Caco-2 (cell line): ENCODE results near the gene EMILIN2. TPM values are rescaled to one million over a fixed set of nuclear protein-coding genes. Genes with fewer than 3 reads are reported as not detected.

ENCODE experiments used
- BruUV-seq: library from RNA; stranded (reverse); fragments of 400-500 nt; replicated peaks from 2 replicates; lab custom pipeline; 2021; lab: Mats Ljungman, UMichigan
- CTCF ChIA-PET: fragments of 300-600 bp; sonication (Branson Sonifier 250); formaldehyde crosslinking; loops from one replicate; lab custom pipeline; 2022; ENCODE audit warnings: antibody characterized with exemption; lab: Charles Lee
- POLR2A ChIA-PET: fragments of 300-600 bp; sonication (Branson Sonifier 250); formaldehyde crosslinking; loops from one replicate; lab custom pipeline; 2022; ENCODE audit warnings: antibody characterized with exemption; lab: Charles Lee
- DNase-seq, 2 experiments: peaks; one replicate each; pipeline versions ENCODE4 v3.0.0 to v3.0.0-alpha.2; 2020 to 2022
- H3K27me3 ChIP-seq: replicated peaks from 2 replicates; pipeline ENCODE4 v1.6.0; 2011; ENCODE audit warnings: low read length; ENCODE audit not compliant: control insufficient read depth, insufficient read depth
- H3K36me3 ChIP-seq: 2 replicates; pipeline ENCODE4 v1.5.1; 2011; ENCODE audit warnings: low read length; ENCODE audit not compliant: control insufficient read depth, insufficient read depth
- H3K4me1 ChIP-seq: fragments of 250-450 bp; sonication (Bioruptor Pico); 2 replicates; pipeline ENCODE4 v1.5.1; 2020; ENCODE audit warnings: mild to moderate bottlenecking
- H3K4me3 ChIP-seq: 2 replicates; pipeline ENCODE4 v1.5.1; 2011; ENCODE audit warnings: low read depth, mild to moderate bottlenecking, control low read depth, low read length
- H3K9me3 ChIP-seq: fragments of 250-450 bp; sonication (Bioruptor Pico); 2 replicates; pipeline ENCODE4 v1.5.1; 2020; ENCODE audit warnings: mild to moderate bottlenecking, moderate library complexity
- H3K27ac Mint-ChIP-seq: one replicate; pipeline ENCODE4 v1.8.0; 2022; ENCODE audit warnings: mixed read lengths; ENCODE audit not compliant: unreplicated experiment
- H3K27me3 Mint-ChIP-seq: one replicate; pipeline ENCODE4 v1.8.0; 2022; ENCODE audit warnings: mixed read lengths; ENCODE audit not compliant: insufficient read depth, unreplicated experiment
- H3K36me3 Mint-ChIP-seq: one replicate; pipeline ENCODE4 v1.8.0; 2022; ENCODE audit warnings: mild to moderate bottlenecking, mixed read lengths; ENCODE audit not compliant: insufficient read depth, unreplicated experiment
- H3K4me1 Mint-ChIP-seq: one replicate; pipeline ENCODE4 v1.8.0; 2022; ENCODE audit warnings: low read depth, mixed read lengths; ENCODE audit not compliant: unreplicated experiment
- H3K4me3 Mint-ChIP-seq: one replicate; pipeline ENCODE4 v1.8.0; 2022; ENCODE audit warnings: mild to moderate bottlenecking, moderate library complexity, mixed read lengths; ENCODE audit not compliant: unreplicated experiment
- H3K9me3 Mint-ChIP-seq: one replicate; pipeline ENCODE4 v1.8.0; 2022; ENCODE audit warnings: mixed read lengths; ENCODE audit not compliant: unreplicated experiment
- intact Hi-C: fragments of 100-400 bp; cut with micrococcal nuclease; formaldehyde crosslinking; loops from one replicate; pipeline ENCODE4 v1.10.0; 2022; ENCODE audit not compliant: unreplicated experiment
- total RNA-seq: library from RNA; stranded (reverse); gene quantifications from 2 replicates; pipeline ENCODE4 v1.2.3, GENCODE V29; 2022
- TF ChIP-seq, protein P1 (sequence below), 2 experiments: fragments of 200-600 bp in 1 of 2; IDR thresholded peaks; 1 replicate in 1 of 2; 2 replicates in 1 of 2; pipeline versions ENCODE4 v1.5.1 to v1.8.0; 2011 to 2022; ENCODE audit warnings: antibody characterized with exemption in 1 of 2, control low read depth in 1 of 2, inconsistent platforms in 1 of 2, low read depth in 1 of 2, low read length in 1 of 2, mild to moderate bottlenecking in 1 of 2, moderate library complexity in 1 of 2; ENCODE audit not compliant: insufficient read depth in 1 of 2, severe bottlenecking in 1 of 2, unreplicated experiment in 1 of 2

The EMILIN2 gene
- total RNA-seq, 1 experiment from 2014 or later = 53.4 TPM

- Mint-ChIP-seq H3K36me3 (peaks cover 50% of the 10 kb centered on the region), H3K4me1 (no peaks in the 10 kb centered on the region), H3K27ac (no peak overlapping the region), H3K4me3 (no peak overlapping the region), H3K9me3 (no peaks in the 10 kb centered on the region), H3K27me3 (no peaks in the 10 kb centered on the region)
- no peak for DNase-seq
- TF ChIP-seq, protein P1, sequence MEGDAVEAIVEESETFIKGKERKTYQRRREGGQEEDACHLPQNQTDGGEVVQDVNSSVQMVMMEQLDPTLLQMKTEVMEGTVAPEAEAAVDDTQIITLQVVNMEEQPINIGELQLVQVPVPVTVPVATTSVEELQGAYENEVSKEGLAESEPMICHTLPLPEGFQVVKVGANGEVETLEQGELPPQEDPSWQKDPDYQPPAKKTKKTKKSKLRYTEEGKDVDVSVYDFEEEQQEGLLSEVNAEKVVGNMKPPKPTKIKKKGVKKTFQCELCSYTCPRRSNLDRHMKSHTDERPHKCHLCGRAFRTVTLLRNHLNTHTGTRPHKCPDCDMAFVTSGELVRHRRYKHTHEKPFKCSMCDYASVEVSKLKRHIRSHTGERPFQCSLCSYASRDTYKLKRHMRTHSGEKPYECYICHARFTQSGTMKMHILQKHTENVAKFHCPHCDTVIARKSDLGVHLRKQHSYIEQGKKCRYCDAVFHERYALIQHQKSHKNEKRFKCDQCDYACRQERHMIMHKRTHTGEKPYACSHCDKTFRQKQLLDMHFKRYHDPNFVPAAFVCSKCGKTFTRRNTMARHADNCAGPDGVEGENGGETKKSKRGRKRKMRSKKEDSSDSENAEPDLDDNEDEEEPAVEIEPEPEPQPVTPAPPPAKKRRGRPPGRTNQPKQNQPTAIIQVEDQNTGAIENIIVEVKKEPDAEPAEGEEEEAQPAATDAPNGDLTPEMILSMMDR (IDR thresholded peaks at IDR 0.05; ENCODE audit: insufficient read depth in 1 of 2, low read depth in 1 of 2, low read length in 1 of 2, severe bottlenecking in 1 of 2, unreplicated experiment in 1 of 2) = peak; percentile 21 to 53
- Histone ChIP-seq H3K27me3 (no peaks in the 10 kb centered on the region), H3K9me3 (no peaks in the 10 kb centered on the region), H3K4me3 (no peak overlapping the region), H3K4me1 (no peaks in the 10 kb centered on the region), H3K36me3 (no peaks in the 10 kb centered on the region)
- ChIA-PET CTCF (interaction anchor here (0.6 to 1.5 kb wide), 10 partner anchors 35 to 770 kb away, joined by 4 to 12 read pairs (median 6); partner anchors contain the start of gene EMILIN2), POLR2A (interaction anchor here (1.3 kb wide), 1 partner anchor 9 kb away, joined by 5 read pairs; no protein-coding TSS in a partner anchor)
- BruUV-seq = no TSS peak
- intact Hi-C loops = no loop called here
Observed at GRCh38 chr18:2948038-2948437, 101.2 kb downstream of the EMILIN2 start.

- H3K4me1 ChIP-seq = no peaks in the 10 kb centered on the region
- H3K9me3 ChIP-seq = no peaks in the 10 kb centered on the region
- H3K4me3 ChIP-seq = no peak overlapping the region
- CTCF ChIA-PET = no interaction called here
- no peak overlapping the region for H3K4me3 Mint-ChIP-seq
- peaks cover 84% of the 10 kb centered on the region for H3K36me3 Mint-ChIP-seq
- H3K27ac Mint-ChIP-seq = no peak overlapping the region
- TF ChIP-seq, protein P1 (IDR thresholded peaks at IDR 0.05; ENCODE audit: insufficient read depth in 1 of 2, low read depth in 1 of 2, low read length in 1 of 2, severe bottlenecking in 1 of 2, unreplicated experiment in 1 of 2) = no peak
- DNase-seq = no peak
- POLR2A ChIA-PET = no interaction called here
- no peaks in the 10 kb centered on the region for H3K27me3 ChIP-seq
- no peaks in the 10 kb centered on the region for H3K9me3 Mint-ChIP-seq
- intact Hi-C loops = no loop called here
- no peaks in the 10 kb centered on the region for H3K27me3 Mint-ChIP-seq
- no TSS peak for BruUV-seq
- no peaks in the 10 kb centered on the region for H3K4me1 Mint-ChIP-seq
- H3K36me3 ChIP-seq = peaks cover 2% of the 10 kb centered on the region; the same call in 1 of the 2 replicates
Observed at GRCh38 chr18:2952605-2953004, 105.8 kb downstream of the EMILIN2 start.

- no TSS peak for BruUV-seq
- Mint-ChIP-seq H3K4me3 (no peak overlapping the region), H3K9me3 (no peaks in the 10 kb centered on the region), H3K27ac (no peak overlapping the region), H3K36me3 (peaks cover 72% of the 10 kb centered on the region), H3K27me3 (no peaks in the 10 kb centered on the region), H3K4me1 (no peaks in the 10 kb centered on the region)
- DNase-seq = no peak
- no peaks in the 10 kb centered on the region for H3K4me1 ChIP-seq
- no peaks in the 10 kb centered on the region for H3K27me3 ChIP-seq
- TF ChIP-seq, protein P1 (IDR thresholded peaks at IDR 0.05; ENCODE audit: insufficient read depth in 1 of 2, low read depth in 1 of 2, low read length in 1 of 2, severe bottlenecking in 1 of 2, unreplicated experiment in 1 of 2) = no peak
- no peak overlapping the region for H3K4me3 ChIP-seq
- ChIA-PET POLR2A (no interaction called here), CTCF (no interaction called here)
- no peaks in the 10 kb centered on the region for H3K9me3 ChIP-seq
- intact Hi-C loops = no loop called here
- H3K36me3 ChIP-seq = peaks cover 2% of the 10 kb centered on the region; the same call in 1 of the 2 replicates
Observed at GRCh38 chr18:2953935-2954653, 107.3 kb downstream of the EMILIN2 start.
